ENCODE measurements around the gene AFF3. TPM values are rescaled to one million over a fixed set of nuclear protein-coding genes. Genes with fewer than 3 reads are reported as not detected.

AFF3 gene
- total RNA-seq, 1 experiment from 2014 or later: 0.42 TPM

GRCh38 chr2:99903981-99904380 lies 238.4 kb downstream of the AFF3 start:
- no peaks in the 10 kb centered on the region for H3K4me1 Mint-ChIP-seq (ENCODE audit: insufficient read depth, unreplicated experiment)
- DNase-seq (ENCODE audit: unreplicated experiment): no peak
- H3K27ac Mint-ChIP-seq (ENCODE audit: low read depth, unreplicated experiment): no peak overlapping the region
- no TSS peak for BruUV-seq (replicated peaks)
- POLR2A ChIA-PET: interaction anchor here (0.7 kb wide), 1 partner anchor 34 kb away, joined by 3 read pairs; no protein-coding TSS in a partner anchor
- CTCF ChIA-PET: interaction anchor here (0.7 kb wide), 1 partner anchor 135 kb away, joined by 4 read pairs; no protein-coding TSS in a partner anchor
- H3K9me3 Mint-ChIP-seq (ENCODE audit: unreplicated experiment): no peaks in the 10 kb centered on the region
- H3K4me3 Mint-ChIP-seq (ENCODE audit: unreplicated experiment): no peak overlapping the region
- peaks cover 13% of the 10 kb centered on the region for H3K27me3 Mint-ChIP-seq (ENCODE audit: insufficient read depth, unreplicated experiment)
- no peaks in the 10 kb centered on the region for H3K36me3 Mint-ChIP-seq (ENCODE audit: insufficient read depth, unreplicated experiment)
- TF ChIP-seq CTCF (IDR thresholded peaks at IDR 0.05; ENCODE audit: unreplicated experiment): no peak
- intact Hi-C loops (cut with micrococcal nuclease): no loop called here

- BruUV-seq (replicated peaks): no TSS peak
- Mint-ChIP-seq H3K36me3 (ENCODE audit: insufficient read depth, unreplicated experiment) (no peaks in the 10 kb centered on the region), H3K9me3 (ENCODE audit: unreplicated experiment) (no peaks in the 10 kb centered on the region), H3K4me3 (ENCODE audit: unreplicated experiment) (no peak overlapping the region), H3K27ac (ENCODE audit: low read depth, unreplicated experiment) (no peak overlapping the region), H3K4me1 (ENCODE audit: insufficient read depth, unreplicated experiment) (no peaks in the 10 kb centered on the region), H3K27me3 (ENCODE audit: insufficient read depth, unreplicated experiment) (peaks cover 13% of the 10 kb centered on the region)
- no peak for TF ChIP-seq CTCF (IDR thresholded peaks at IDR 0.05; ENCODE audit: unreplicated experiment)
- no peak for DNase-seq (ENCODE audit: unreplicated experiment)
- intact Hi-C loops (cut with micrococcal nuclease): no loop called here
- POLR2A ChIA-PET: no interaction called here
- CTCF ChIA-PET: no interaction called here
Measured at GRCh38 chr2:99900556-99900955, 241.8 kb downstream of the AFF3 start.

- CTCF ChIA-PET: no interaction called here
- no peaks in the 10 kb centered on the region for H3K4me1 Mint-ChIP-seq (ENCODE audit: insufficient read depth, unreplicated experiment)
- H3K27me3 Mint-ChIP-seq (ENCODE audit: insufficient read depth, unreplicated experiment): peaks cover 13% of the 10 kb centered on the region
- H3K27ac Mint-ChIP-seq (ENCODE audit: low read depth, unreplicated experiment): no peak overlapping the region
- DNase-seq (ENCODE audit: unreplicated experiment): no peak
- no peaks in the 10 kb centered on the region for H3K36me3 Mint-ChIP-seq (ENCODE audit: insufficient read depth, unreplicated experiment)
- no TSS peak for BruUV-seq (replicated peaks)
- POLR2A ChIA-PET: no interaction called here
- no peak for TF ChIP-seq CTCF (IDR thresholded peaks at IDR 0.05; ENCODE audit: unreplicated experiment)
- intact Hi-C loops (cut with micrococcal nuclease): no loop called here
- H3K9me3 Mint-ChIP-seq (ENCODE audit: unreplicated experiment): no peaks in the 10 kb centered on the region
- no peak overlapping the region for H3K4me3 Mint-ChIP-seq (ENCODE audit: unreplicated experiment)
Measured at GRCh38 chr2:99899882-99900281, 242.5 kb downstream of the AFF3 start.

- TF ChIP-seq CTCF (IDR thresholded peaks at IDR 0.05; ENCODE audit: unreplicated experiment): no peak
- no peak for DNase-seq (ENCODE audit: unreplicated experiment)
- BruUV-seq (replicated peaks): no TSS peak
- intact Hi-C loops (cut with micrococcal nuclease): no loop called here
- H3K36me3 Mint-ChIP-seq (ENCODE audit: insufficient read depth, unreplicated experiment): no peaks in the 10 kb centered on the region
- no peaks in the 10 kb centered on the region for H3K4me1 Mint-ChIP-seq (ENCODE audit: insufficient read depth, unreplicated experiment)
- H3K27ac Mint-ChIP-seq (ENCODE audit: low read depth, unreplicated experiment): no peak overlapping the region
- CTCF ChIA-PET: interaction anchor here (0.7 kb wide), 1 partner anchor 61 kb away, joined by 3 read pairs; no protein-coding TSS in a partner anchor
- no peak overlapping the region for H3K4me3 Mint-ChIP-seq (ENCODE audit: unreplicated experiment)
- H3K27me3 Mint-ChIP-seq (ENCODE audit: insufficient read depth, unreplicated experiment): peaks cover 13% of the 10 kb centered on the region
- POLR2A ChIA-PET: no interaction called here
- H3K9me3 Mint-ChIP-seq (ENCODE audit: unreplicated experiment): no peaks in the 10 kb centered on the region
Measured at GRCh38 chr2:99899058-99899855, 243.1 kb downstream of the AFF3 start.
